ENCODE measurements around the gene CLMP.

CLMP gene

DNA sequence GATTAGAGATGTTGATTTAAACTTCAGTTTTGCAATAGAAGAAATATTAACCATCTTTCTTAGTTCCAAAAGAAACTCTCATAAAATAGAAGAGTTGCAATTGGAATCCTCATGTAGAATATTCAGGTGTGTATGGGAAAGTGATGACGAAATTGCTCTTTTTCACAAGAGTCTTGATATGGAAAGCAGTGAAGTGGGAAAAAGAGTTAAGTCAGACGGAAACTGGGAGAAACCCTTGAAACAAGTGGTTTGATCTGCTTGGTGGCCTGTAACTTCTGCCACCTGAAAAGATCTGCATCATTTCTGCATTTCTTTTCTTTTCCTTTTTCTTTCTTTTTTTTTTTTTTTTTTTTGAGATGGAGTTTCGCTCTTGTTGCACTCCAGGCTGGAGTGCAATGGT lies 41.8 kb upstream of the CLMP start:
- POLR2A ChIA-PET = no interaction called here

DNA sequence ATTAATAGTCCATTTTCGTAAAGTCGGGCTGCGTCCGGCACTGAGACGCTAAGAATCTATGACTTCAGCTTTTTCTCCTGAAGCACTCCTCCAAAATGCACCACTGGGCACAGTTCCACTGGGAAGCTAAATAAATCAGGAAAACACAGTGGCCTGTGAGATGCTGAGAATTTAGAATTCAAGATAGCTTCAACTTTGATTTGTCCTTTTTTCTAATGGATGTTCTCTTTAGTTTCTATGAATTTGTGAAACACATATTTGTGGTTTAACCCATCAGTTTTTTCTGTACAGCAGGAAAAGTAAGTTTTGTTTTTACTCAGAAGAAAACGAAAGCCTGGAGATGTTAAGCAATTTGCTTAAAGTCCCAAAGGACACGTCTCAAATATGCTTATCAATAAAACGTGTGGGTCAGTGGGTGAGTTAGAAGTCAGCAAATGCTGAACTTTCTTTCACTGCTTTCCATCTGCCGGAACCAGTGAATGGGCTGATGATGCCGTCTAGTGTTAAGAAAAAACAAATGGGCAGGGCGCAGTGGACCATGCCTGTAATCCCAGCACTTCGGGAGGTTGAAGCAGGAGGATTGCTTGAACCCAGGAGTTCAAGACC lies 40.7 kb upstream of the CLMP start:
- CTCF ChIA-PET = interaction anchor here (0.6 to 2.6 kb wide), 12 partner anchors 9 to 128 kb away, joined by 3 to 21 read pairs (median 4); no protein-coding TSS in a partner anchor

More for the DNA sequence above, 41.8 kb upstream of the CLMP start:
- CTCF ChIA-PET = interaction anchor here (1.0 to 2.6 kb wide), 2 partner anchors 10 to 24 kb away, joined by 3 to 21 read pairs; no protein-coding TSS in a partner anchor
- no peaks in the 10 kb centered on the region for H3K4me1 ChIP-seq (ENCODE audit: control insufficient read depth, insufficient read depth, low read length)
- H3K4me3 ChIP-seq (ENCODE audit: low read depth, low read length) = no peak overlapping the region
- TF ChIP-seq SETDB1 (IDR thresholded peaks at IDR 0.05; ENCODE audit: insufficient read length, low read length) = no peak
- TF ChIP-seq ZNF146 (tag by site-specific recombination; IDR thresholded peaks at IDR 0.05) = no peak
- H3K9me3 ChIP-seq (ENCODE audit: control insufficient read depth, insufficient read depth, low read depth, low read length) = no peaks in the 10 kb centered on the region
- H3K36me3 ChIP-seq (ENCODE audit: control insufficient read depth in 2 of 2, insufficient read depth in 1 of 2, low read length in 2 of 2) = no peaks in the 10 kb centered on the region
- no peak overlapping the region for H3K27ac ChIP-seq (ENCODE audit: extremely low read depth, low read depth, low read length)

DNA sequence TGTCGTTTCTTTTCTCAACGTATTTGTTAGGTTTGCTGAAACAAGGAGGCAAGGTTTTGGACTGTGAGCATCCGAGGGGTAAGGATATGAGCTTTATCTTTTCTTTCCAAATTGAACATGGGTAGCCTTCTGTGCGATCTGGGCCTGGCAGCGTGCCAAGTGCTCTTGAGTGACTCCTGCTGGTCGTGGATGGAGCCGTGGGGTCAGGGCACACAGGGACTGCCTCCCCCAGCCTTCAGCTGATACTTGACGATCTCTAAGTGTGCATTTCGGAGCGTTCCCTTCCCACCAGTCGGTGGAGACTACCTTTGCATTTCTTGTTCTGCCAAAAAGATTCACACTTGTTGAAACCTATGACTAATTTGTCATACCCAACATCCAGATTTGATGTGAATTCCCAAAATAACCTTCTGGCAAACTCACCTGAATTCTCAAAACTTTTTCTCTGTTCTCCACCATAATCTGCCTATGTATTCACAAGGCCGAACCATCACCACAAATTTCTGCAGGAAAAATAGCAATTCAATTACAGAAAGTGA lies 40.1 kb upstream of the CLMP start:
- ChIA-PET CTCF (interaction anchor here (0.5 to 2.6 kb wide), 16 partner anchors 9 to 328 kb away, joined by 3 to 21 read pairs (median 4); no protein-coding TSS in a partner anchor), POLR2A (no interaction called here)
- no peaks in the 10 kb centered on the region for H3K36me3 ChIP-seq (ENCODE audit: control insufficient read depth in 2 of 2, insufficient read depth in 1 of 2, low read length in 2 of 2)
- H3K4me3 ChIP-seq (ENCODE audit: low read depth, low read length) = no peak overlapping the region
- no peaks in the 10 kb centered on the region for H3K9me3 ChIP-seq (ENCODE audit: control insufficient read depth, insufficient read depth, low read depth, low read length)
- H3K27ac ChIP-seq (ENCODE audit: extremely low read depth, low read depth, low read length) = no peak overlapping the region
- H3K4me1 ChIP-seq (ENCODE audit: control insufficient read depth, insufficient read depth, low read length) = no peaks in the 10 kb centered on the region
- TF ChIP-seq SCRT2 (tag by site-specific recombination; IDR thresholded peaks at IDR 0.05) (peak; percentile 47; the same call in 1 of the 2 replicates), SCRT1 (tag by site-specific recombination; IDR thresholded peaks at IDR 0.05; ENCODE audit: borderline replicate concordance) (no peak), ZNF561 (tag by site-specific recombination; IDR thresholded peaks at IDR 0.05; ENCODE audit: borderline replicate concordance) (peak; percentile 75), ZNF24 (tag by site-specific recombination; IDR thresholded peaks at IDR 0.05) (no peak), GLIS1 (tag by site-specific recombination; IDR thresholded peaks at IDR 0.05) (no peak), ZNF514 (tag by site-specific recombination; IDR thresholded peaks at IDR 0.05) (no peak), REPIN1 (tag by site-specific recombination; IDR thresholded peaks at IDR 0.05; ENCODE audit: low read depth) (no peak), ZNF549 (tag by site-specific recombination; IDR thresholded peaks at IDR 0.05) (0 out of 2 replicates have a peak, but pooled peaks have one; percentile 76), ZNF19 (tag by site-specific recombination; IDR thresholded peaks at IDR 0.05; ENCODE audit: low read depth) (no peak), ZNF311 (tag by site-specific recombination; IDR thresholded peaks at IDR 0.05; ENCODE audit: borderline replicate concordance) (no peak), ZNF776 (tag by site-specific recombination; IDR thresholded peaks at IDR 0.05; ENCODE audit: borderline replicate concordance) (peak; percentile 78; the same call in 1 of the 2 replicates), ZFP37 (tag by site-specific recombination; IDR thresholded peaks at IDR 0.05) (no peak), ZNF37A (tag by site-specific recombination; IDR thresholded peaks at IDR 0.05) (peak; percentile 67; the same call in 1 of the 2 replicates), ZNF544 (tag by site-specific recombination; IDR thresholded peaks at IDR 0.05) (0 out of 2 replicates have a peak, but pooled peaks have one; percentile 87), KLF9 (tag by site-specific recombination; IDR thresholded peaks at IDR 0.05; ENCODE audit: low read depth) (no peak)

More for the DNA sequence above, 40.7 kb upstream of the CLMP start:
- H3K4me1 ChIP-seq (ENCODE audit: control insufficient read depth, insufficient read depth, low read length) = no peaks in the 10 kb centered on the region
- H3K9me3 ChIP-seq (ENCODE audit: control insufficient read depth, insufficient read depth, low read depth, low read length) = no peaks in the 10 kb centered on the region
- no peak overlapping the region for H3K4me3 ChIP-seq (ENCODE audit: low read depth, low read length)
- no peaks in the 10 kb centered on the region for H3K36me3 ChIP-seq (ENCODE audit: control insufficient read depth in 2 of 2, insufficient read depth in 1 of 2, low read length in 2 of 2)
- H3K27ac ChIP-seq (ENCODE audit: extremely low read depth, low read depth, low read length) = no peak overlapping the region
- POLR2A ChIA-PET = no interaction called here
- TF ChIP-seq ZNF707 (tag by site-specific recombination; IDR thresholded peaks at IDR 0.05) (no peak), ZNF121 (tag by site-specific recombination; IDR thresholded peaks at IDR 0.05) (no peak), ZNF548 (tag by site-specific recombination; IDR thresholded peaks at IDR 0.05) (no peak), ZNF23 (tag by site-specific recombination; IDR thresholded peaks at IDR 0.05; ENCODE audit: borderline replicate concordance) (no peak), INSM2 (tag by site-specific recombination; IDR thresholded peaks at IDR 0.05) (no peak), ZNF621 (tag by site-specific recombination; IDR thresholded peaks at IDR 0.05) (no peak), ZNF473 (tag by site-specific recombination; IDR thresholded peaks at IDR 0.05) (no peak)
- TF ChIP-seq, protein P1, sequence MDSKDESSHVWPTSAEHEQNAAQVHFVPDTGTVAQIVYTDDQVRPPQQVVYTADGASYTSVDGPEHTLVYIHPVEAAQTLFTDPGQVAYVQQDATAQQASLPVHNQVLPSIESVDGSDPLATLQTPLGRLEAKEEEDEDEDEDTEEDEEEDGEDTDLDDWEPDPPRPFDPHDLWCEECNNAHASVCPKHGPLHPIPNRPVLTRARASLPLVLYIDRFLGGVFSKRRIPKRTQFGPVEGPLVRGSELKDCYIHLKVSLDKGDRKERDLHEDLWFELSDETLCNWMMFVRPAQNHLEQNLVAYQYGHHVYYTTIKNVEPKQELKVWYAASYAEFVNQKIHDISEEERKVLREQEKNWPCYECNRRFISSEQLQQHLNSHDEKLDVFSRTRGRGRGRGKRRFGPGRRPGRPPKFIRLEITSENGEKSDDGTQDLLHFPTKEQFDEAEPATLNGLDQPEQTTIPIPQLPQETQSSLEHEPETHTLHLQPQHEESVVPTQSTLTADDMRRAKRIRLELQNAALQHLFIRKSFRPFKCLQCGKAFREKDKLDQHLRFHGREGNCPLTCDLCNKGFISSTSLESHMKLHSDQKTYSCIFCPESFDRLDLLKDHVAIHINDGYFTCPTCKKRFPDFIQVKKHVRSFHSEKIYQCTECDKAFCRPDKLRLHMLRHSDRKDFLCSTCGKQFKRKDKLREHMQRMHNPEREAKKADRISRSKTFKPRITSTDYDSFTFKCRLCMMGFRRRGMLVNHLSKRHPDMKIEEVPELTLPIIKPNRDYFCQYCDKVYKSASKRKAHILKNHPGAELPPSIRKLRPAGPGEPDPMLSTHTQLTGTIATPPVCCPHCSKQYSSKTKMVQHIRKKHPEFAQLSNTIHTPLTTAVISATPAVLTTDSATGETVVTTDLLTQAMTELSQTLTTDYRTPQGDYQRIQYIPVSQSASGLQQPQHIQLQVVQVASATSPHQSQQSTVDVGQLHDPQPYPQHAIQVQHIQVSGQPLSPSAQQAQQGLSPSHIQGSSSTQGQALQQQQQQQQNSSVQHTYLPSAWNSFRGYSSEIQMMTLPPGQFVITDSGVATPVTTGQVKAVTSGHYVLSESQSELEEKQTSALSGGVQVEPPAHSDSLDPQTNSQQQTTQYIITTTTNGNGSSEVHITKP (tag by site-specific recombination; IDR thresholded peaks at IDR 0.05) = no peak
